Dermis microvascular lymphatic vessel endothelial cell (primary cell): ENCODE measurements around the gene RFPL4AL1. TPM values are rescaled to one million over a fixed set of nuclear protein-coding genes. Genes with fewer than 3 reads are reported as not detected.
"Not testable (repeated sequence)": the region's sequence is repeated elsewhere in the genome, so short reads cannot be mapped to it uniquely, and the experiment has no call there.

Experiments
- DNase-seq, 2 donors: peaks; one replicate each; pipeline versions ENCODE4 v3.0.0 to v3.0.0-alpha.2; 2010; ENCODE audit warnings: low read depth in 2 of 2
- total RNA-seq: library from RNA; depleted of rRNA; stranded (reverse); fragments of >200 nt; gene quantifications from 2 replicates; pipeline ENCODE4 v1.2.1, GENCODE V29; 2014

RFPL4AL1 gene
- total RNA-seq: 0.51 TPM in 1 of 2 replicates, not detected in the other

GRCh38 chr19:55768818-55769217 is at the start of gene RFPL4AL1:
RFPL4AL1 (plus strand) TSS chr19:55769118; CDS start chr19:55771805, 2,687 bp downstream.
- not testable (repeated sequence) for DNase-seq

DNA sequence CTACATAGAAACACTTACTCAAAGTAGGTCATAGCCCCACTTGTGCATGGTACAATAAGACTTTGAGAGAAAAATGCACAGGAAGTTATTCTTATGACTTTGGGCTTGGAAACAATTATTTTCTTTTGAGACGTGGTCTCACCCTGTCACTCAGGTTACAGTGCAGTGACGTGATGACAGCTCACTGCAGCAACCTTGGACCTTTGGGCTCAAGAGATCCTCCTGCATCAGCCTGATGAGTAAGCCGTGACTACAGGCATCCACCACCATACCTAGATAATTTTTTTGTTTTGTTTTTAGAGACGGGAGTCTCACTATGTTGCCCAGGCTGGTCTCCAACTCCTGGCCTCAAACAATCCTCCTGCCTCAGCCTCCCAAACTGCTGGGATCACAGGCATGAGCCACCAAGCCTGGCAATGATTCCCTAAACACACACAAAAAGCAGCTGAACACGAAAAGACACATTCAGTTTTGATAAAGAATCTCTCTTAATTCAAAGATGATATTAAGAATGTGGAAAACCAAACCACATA is 48.6 kb upstream of the RFPL4AL1 start:
- no peak for DNase-seq

DNA sequence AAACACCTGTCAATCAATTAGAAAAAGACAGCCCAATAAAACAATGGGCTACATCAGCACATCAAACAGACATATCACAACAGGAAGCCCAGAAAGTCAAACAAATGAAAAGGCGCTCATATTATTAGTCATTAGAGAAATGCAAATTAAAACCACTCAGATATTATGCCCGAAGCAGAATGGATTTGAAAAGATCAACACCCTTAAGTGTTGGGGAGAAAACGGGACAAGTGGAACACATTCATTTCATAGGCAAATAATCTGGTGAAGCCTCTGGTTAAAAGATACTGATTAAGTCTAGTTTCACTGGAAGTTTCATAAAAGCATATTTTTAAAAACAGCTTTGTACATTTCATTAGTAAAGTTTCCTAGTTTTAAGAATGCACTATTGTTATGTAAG is 48.1 kb upstream of the RFPL4AL1 start:
- DNase-seq: no peak

DNA sequence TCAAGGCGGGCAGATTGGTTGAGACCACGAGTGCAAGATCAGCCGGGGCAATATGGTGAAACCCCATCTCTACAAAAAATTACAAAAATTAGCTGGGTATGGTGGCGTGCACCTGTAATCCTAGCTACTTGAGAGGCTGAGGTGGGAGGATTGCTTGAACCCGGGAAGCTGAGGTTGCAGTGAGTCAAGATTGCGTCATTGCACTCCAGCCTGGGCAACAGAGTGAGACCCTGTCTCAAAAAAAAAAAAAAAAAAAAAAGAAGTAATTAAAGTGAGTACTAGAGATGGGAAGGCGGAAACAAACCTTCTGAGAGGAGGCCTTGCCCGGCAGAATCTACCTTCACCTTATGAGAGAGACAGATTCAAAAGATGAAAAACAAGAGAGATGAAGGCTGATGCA is 45.4 kb upstream of the RFPL4AL1 start:
- DNase-seq: no peak

- DNase-seq: not testable (repeated sequence)
These were observed 38.5 kb upstream of the RFPL4AL1 start for GRCh38 chr19:55730378-55730777.

- no peak for DNase-seq
These were observed 30.6 kb upstream of the RFPL4AL1 start, which contains the start of gene NLRP9 for GRCh38 chr19:55738302-55738701. NLRP9 (minus strand) TSS chr19:55738402; CDS start chr19:55738374, 28 bp downstream.

GRCh38 chr19:55750715-55751114 is 18.2 kb upstream of the RFPL4AL1 start:
- no peak for DNase-seq

DNA sequence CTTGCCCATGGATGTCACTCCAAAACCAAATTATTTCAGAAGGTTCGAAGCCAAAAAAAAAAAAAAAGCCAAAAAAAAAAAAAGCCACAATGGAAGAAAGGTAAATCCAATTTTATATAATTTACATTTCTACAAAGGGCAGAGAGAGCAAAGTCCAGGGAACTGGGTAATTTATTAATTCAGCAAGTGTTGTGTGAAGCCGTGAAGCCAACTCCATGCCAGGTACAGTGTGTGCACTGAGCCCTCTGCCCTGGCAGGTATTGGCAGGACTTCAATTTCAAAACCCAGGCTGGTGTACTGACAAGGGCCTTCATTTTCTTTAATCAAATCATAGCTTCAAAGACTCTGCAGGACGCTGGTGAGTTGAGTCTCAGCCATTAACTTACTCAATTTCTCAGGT is 15.5 kb upstream of the RFPL4AL1 start:
- no peak for DNase-seq

DNA sequence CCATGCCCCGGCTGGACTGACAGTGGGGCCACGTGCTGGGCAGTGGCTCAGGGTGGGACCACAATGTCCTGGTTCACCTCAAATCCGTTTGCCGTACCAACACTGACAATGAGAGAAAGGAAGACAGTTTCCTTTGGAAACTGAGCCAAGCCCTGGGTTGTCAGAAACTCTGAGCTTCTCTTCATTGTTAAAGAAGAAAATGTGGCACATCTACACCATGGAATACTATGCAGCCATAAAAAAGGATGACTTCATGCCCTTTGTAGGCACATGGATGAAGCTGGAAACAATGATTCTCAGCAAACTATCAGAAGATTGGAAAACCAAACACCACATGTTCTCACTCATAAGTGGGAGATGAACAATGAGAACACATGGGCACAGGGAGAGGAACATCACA is 12.1 kb upstream of the RFPL4AL1 start:
- DNase-seq: not testable (repeated sequence)

DNA sequence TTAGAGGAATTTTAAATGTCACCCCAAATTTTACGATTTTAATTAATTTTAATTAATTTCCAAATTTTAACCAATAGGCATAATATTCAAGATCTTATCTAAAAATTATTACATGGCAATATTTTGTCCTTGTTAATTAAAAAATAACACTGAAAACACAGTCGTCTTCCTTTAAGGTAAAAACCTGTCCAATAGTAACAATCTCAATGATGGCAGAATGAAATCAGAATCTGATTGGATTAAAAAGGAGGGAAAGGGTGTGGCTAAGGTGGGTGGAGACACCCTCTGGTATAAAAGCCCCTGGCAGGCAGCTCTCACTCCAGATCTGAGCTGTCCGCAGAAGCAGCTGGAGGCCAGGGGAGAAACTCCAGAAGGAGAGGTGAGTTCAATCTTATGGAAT is 10.1 kb upstream of the RFPL4AL1 start, which contains the start of gene RFPL4A:
Gene RFPL4A (plus strand): TSS at position 301 of the 400 bp plus-strand sequence. CDS start 2,704 bp downstream, outside the sequence.
- DNase-seq: not testable (repeated sequence)

DNA sequence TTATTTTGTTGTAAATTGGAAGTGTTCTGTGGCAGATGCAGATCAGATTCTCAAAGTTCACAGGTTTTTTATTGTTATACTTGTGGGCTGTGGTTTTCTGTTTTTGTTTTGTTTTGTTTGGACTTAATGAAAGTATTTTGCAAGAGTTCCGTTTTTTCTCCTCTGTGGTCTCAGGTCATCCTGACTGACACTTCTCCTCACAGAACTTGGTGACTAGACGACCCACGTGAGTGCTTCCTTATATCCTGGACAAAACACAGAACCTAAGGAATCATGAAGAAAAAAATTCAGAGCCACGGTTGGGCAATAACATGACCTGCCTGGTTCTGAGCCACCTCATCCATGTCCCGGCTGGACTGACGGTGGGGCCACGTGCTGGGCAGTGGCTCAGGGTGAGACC is 2.5 kb upstream of the RFPL4AL1 start:
- DNase-seq: no peak

- not testable (repeated sequence) for DNase-seq
These were observed 714 bp downstream of the RFPL4AL1 start for GRCh38 chr19:55769632-55770031.

- no peak for DNase-seq
These were observed 8.6 kb downstream of the RFPL4AL1 start for GRCh38 chr19:55777528-55777927.

- DNase-seq: no peak
These were observed 9.4 kb downstream of the RFPL4AL1 start for GRCh38 chr19:55778331-55778730.

- DNase-seq: no peak
These were observed 12.2 kb downstream of the RFPL4AL1 start for GRCh38 chr19:55781112-55781511.

GRCh38 chr19:55795021-55795420 is 26.1 kb downstream of the RFPL4AL1 start:
- DNase-seq: no peak

GRCh38 chr19:55801416-55801815 is 32.5 kb downstream of the RFPL4AL1 start:
- no peak for DNase-seq

- no peak for DNase-seq
These were observed 33.4 kb downstream of the RFPL4AL1 start for GRCh38 chr19:55802281-55802680.

- peak; percentile 77 to 78 for DNase-seq
These were observed 40.6 kb downstream of the RFPL4AL1 start for GRCh38 chr19:55809381-55810058.

DNA sequence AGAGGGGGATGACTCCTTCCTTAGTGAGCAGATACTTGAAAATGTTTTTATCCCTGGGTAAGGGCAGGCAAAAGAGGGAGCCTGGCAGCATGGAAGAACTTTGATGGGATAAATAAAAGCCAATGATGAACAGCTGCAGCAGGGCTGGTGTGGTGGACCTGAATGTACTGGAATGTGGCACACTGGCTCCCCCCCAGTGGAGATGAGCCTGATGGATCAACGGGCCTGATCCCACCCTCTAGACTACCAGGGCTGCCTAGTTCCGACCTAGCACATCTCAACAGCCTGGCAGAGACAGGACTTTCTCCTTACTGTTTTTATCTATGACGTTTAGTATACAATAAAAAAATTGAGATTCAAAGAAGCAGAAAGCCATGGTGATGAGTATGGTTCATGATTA is 42.4 kb downstream of the RFPL4AL1 start:
- DNase-seq: no peak

DNA sequence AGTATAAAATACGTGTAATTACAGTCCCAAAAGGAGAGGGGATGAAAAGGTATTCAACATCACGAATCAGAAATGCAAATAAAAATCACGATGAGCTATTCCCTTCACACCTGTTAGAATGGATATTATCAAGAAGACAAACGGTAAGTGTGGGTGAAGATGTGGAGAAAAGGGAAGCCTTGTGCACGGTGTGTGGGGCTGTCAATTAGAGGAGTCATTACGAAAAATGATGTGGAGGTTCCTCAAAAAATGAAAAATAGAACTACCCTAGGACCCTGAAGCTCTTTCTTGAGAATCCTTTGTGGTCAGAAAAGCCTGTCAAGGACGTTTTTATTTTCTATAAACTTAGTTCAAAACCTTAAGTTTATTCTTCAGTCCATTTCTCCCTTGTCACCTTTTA is 43.5 kb downstream of the RFPL4AL1 start:
- no peak for DNase-seq

- no peak for DNase-seq
These were observed 45.0 kb downstream of the RFPL4AL1 start for GRCh38 chr19:55813906-55814305.

GRCh38 chr19:55820037-55820436 is 51.1 kb downstream of the RFPL4AL1 start:
- no peak for DNase-seq
